ENCODE results near the gene ILKAP. TPM values are rescaled to one million over a fixed set of nuclear protein-coding genes. Genes with fewer than 3 reads are reported as not detected.

The ILKAP gene
- polyA plus RNA-seq, 4 donors = 38.8 to 60.8 (median 47.8) TPM

- no peak for DNase-seq (ENCODE audit: low read depth in 4 of 4, low spot score in 2 of 4)
Observed at GRCh38 chr2:238154570-238154969, 48.9 kb downstream of the ILKAP start.

- no peak for DNase-seq (ENCODE audit: low read depth in 4 of 4, low spot score in 2 of 4)
Observed at GRCh38 chr2:238152771-238153688, 50.5 kb downstream of the ILKAP start.

GRCh38 chr2:238151628-238152235, 51.8 kb downstream of the ILKAP start:
- DNase-seq (ENCODE audit: low read depth in 4 of 4, low spot score in 2 of 4) = no peak

GRCh38 chr2:238151205-238151604, 52.3 kb downstream of the ILKAP start:
- no peak for DNase-seq (ENCODE audit: low read depth in 4 of 4, low spot score in 2 of 4)

GRCh38 chr2:238150686-238151085, 52.8 kb downstream of the ILKAP start:
- DNase-seq (ENCODE audit: low read depth in 4 of 4, low spot score in 2 of 4) = no peak

GRCh38 chr2:238149841-238150572, 53.5 kb downstream of the ILKAP start:
- DNase-seq (ENCODE audit: low read depth in 4 of 4, low spot score in 2 of 4) = no peak

GRCh38 chr2:238148981-238149380, 54.5 kb downstream of the ILKAP start:
- DNase-seq (ENCODE audit: low read depth in 4 of 4, low spot score in 2 of 4) = no peak

GRCh38 chr2:238146884-238147544, 56.5 kb downstream of the ILKAP start:
- no peak for DNase-seq (ENCODE audit: low read depth in 4 of 4, low spot score in 2 of 4)

GRCh38 chr2:238145851-238146250, 57.6 kb downstream of the ILKAP start:
- no peak for DNase-seq (ENCODE audit: low read depth in 4 of 4, low spot score in 2 of 4)

- DNase-seq (ENCODE audit: low read depth in 4 of 4, low spot score in 2 of 4) = no peak
Observed at GRCh38 chr2:238145046-238145445, 58.4 kb downstream of the ILKAP start.

- DNase-seq (ENCODE audit: low read depth in 4 of 4, low spot score in 2 of 4) = no peak
Observed at GRCh38 chr2:238144262-238144661, 59.2 kb downstream of the ILKAP start.

- no peak for DNase-seq (ENCODE audit: low read depth in 4 of 4, low spot score in 2 of 4)
Observed at GRCh38 chr2:238143239-238143951, 60.1 kb downstream of the ILKAP start.

GRCh38 chr2:238142382-238143205, 60.9 kb downstream of the ILKAP start:
- no peak for DNase-seq (ENCODE audit: low read depth in 4 of 4, low spot score in 2 of 4)

- DNase-seq (ENCODE audit: low read depth in 4 of 4, low spot score in 2 of 4) = no peak
Observed at GRCh38 chr2:238141541-238142318, 61.8 kb downstream of the ILKAP start.

GRCh38 chr2:238140721-238141540, 62.6 kb downstream of the ILKAP start:
- DNase-seq (ENCODE audit: low read depth in 4 of 4, low spot score in 2 of 4) = no peak

GRCh38 chr2:238140040-238140439, 63.5 kb downstream of the ILKAP start:
- no peak for DNase-seq (ENCODE audit: low read depth in 4 of 4, low spot score in 2 of 4)

- no peak for DNase-seq (ENCODE audit: low read depth in 4 of 4, low spot score in 2 of 4)
Observed at GRCh38 chr2:238139196-238140039, 64.1 kb downstream of the ILKAP start.

All from left renal cortex interstitium (tissue), 4 donors.